Measurements from ENCODE around the gene SRSF6. TPM values are rescaled to one million over a fixed set of nuclear protein-coding genes. Genes with fewer than 3 reads are reported as not detected.
"Not testable (repeated sequence)": the region's sequence is repeated elsewhere in the genome, so short reads cannot be mapped to it uniquely, and the experiment has no call there.

The SRSF6 gene
- total RNA-seq, 4 donors from 2014 or later, result 60.3 to 153 (median 112) TPM

- H3K27me3 ChIP-seq, result no peaks in the 10 kb centered on the region
Measured at GRCh38 chr20:43440531-43440930, 17.2 kb upstream of the SRSF6 start.

GRCh38 chr20:43442282-43442880, 15.3 kb upstream of the SRSF6 start:
- intact Hi-C loops (cut with DNase I; ENCODE audit: low total_unique reads), result no loop called here
- TF ChIP-seq POLR2A (IDR thresholded peaks at IDR 0.05) (no peak), CTCF (IDR thresholded peaks at IDR 0.05) (no peak)
- Histone ChIP-seq H3K4me1 (no peaks in the 10 kb centered on the region), H3K9me3 (no peaks in the 10 kb centered on the region), H3K4me3 (no peak overlapping the region), H3K27ac (no peak overlapping the region), H3K27me3 (no peaks in the 10 kb centered on the region), H3K36me3 (no peaks in the 10 kb centered on the region)
- no peak for DNase-seq

More at GRCh38 chr20:43440531-43440930, 17.2 kb upstream of the SRSF6 start:
- Histone ChIP-seq H3K36me3 (no peaks in the 10 kb centered on the region), H3K4me3 (no peak overlapping the region), H3K27ac (no peak overlapping the region), H3K9me3 (no peaks in the 10 kb centered on the region), H3K4me1 (no peaks in the 10 kb centered on the region)
- DNase-seq, result no peak
- intact Hi-C loops (cut with DNase I; ENCODE audit: low total_unique reads), result no loop called here
- TF ChIP-seq CTCF (IDR thresholded peaks at IDR 0.05) (no peak), POLR2A (IDR thresholded peaks at IDR 0.05) (no peak)

GRCh38 chr20:43444107-43444506, 13.6 kb upstream of the SRSF6 start:
- TF ChIP-seq POLR2A (IDR thresholded peaks at IDR 0.05), result no peak
- no peak for TF ChIP-seq CTCF (IDR thresholded peaks at IDR 0.05)
- Histone ChIP-seq H3K4me3 (no peak overlapping the region), H3K27ac (no peak overlapping the region), H3K27me3 (no peaks in the 10 kb centered on the region), H3K9me3 (no peaks in the 10 kb centered on the region), H3K4me1 (no peaks in the 10 kb centered on the region), H3K36me3 (no peaks in the 10 kb centered on the region)
- no peak for DNase-seq
- intact Hi-C loops (cut with DNase I; ENCODE audit: low total_unique reads), result no loop called here

- H3K27ac ChIP-seq, result no peak overlapping the region
Measured at GRCh38 chr20:43446361-43446879, 11.3 kb upstream of the SRSF6 start.

GRCh38 chr20:43448431-43448747, 9.3 kb upstream of the SRSF6 start:
- H3K27me3 ChIP-seq; intact Hi-C loops (cut with DNase I; ENCODE audit: low total_unique reads); H3K4me3 ChIP-seq; H3K4me1 ChIP-seq; DNase-seq; H3K36me3 ChIP-seq; H3K9me3 ChIP-seq: not testable (repeated sequence)
- peak overlapping the region in 1 of 2 donors; percentile 33 for H3K27ac ChIP-seq

More at GRCh38 chr20:43446361-43446879, 11.3 kb upstream of the SRSF6 start:
- H3K36me3 ChIP-seq, result no peaks in the 10 kb centered on the region
- H3K4me1 ChIP-seq, result no peaks in the 10 kb centered on the region
- H3K27me3 ChIP-seq, result no peaks in the 10 kb centered on the region
- intact Hi-C loops (cut with DNase I; ENCODE audit: low total_unique reads), result no loop called here
- no peak for DNase-seq
- TF ChIP-seq CTCF (IDR thresholded peaks at IDR 0.05) (no peak), POLR2A (IDR thresholded peaks at IDR 0.05) (no peak)
- H3K9me3 ChIP-seq, result no peaks in the 10 kb centered on the region
- no peak overlapping the region for H3K4me3 ChIP-seq
